Skin epidermis (tissue), 12 donors: ENCODE results near the gene OR52E5.

ENCODE experiments used
- H3K27ac ChIP-seq, 21 experiments: fragments of 200-600 bp; sonication (generic) in 11 of 21; one replicate each; pipeline ENCODE4 v1.5.0; 2020; ENCODE audit warnings: mild to moderate bottlenecking in 3 of 21, inconsistent platforms in 2 of 21, moderate library complexity in 2 of 21
- H3K4me3 ChIP-seq, 7 experiments: fragments of 200-600 bp; sonication (generic) in 2 of 7; one replicate each; pipeline ENCODE4 v1.5.0; 2020; ENCODE audit warnings: inconsistent platforms in 2 of 7, mild to moderate bottlenecking in 2 of 7, moderate library complexity in 1 of 7

The OR52E5 gene

DNA sequence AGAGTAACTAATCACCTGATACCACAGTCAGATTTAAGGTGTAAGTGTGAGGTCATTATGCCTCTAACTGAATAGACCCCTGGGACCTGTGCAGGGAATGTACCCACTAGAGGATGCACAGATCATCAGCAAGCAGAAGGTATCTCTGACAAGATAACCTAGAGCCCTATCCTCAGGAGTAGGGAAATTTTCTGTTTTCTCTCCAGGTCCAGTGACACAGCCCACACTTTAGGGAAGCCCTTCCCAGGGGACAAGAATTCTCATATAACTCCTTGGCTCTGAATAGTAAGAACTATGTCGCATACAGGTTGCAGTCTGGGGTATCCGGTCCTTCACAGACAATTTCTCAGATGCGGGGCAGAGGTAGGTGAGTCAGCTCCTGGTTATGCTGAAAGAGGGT lies at the start of gene OR52E5:
TSS of gene OR52E5 (plus strand) at position 301 of the 400 bp plus-strand sequence. CDS start 7,569 bp downstream, outside the sequence.
- Histone ChIP-seq H3K4me3 (no peak within 1 kb of the TSS), H3K27ac (no peak within 1 kb of the TSS)

DNA sequence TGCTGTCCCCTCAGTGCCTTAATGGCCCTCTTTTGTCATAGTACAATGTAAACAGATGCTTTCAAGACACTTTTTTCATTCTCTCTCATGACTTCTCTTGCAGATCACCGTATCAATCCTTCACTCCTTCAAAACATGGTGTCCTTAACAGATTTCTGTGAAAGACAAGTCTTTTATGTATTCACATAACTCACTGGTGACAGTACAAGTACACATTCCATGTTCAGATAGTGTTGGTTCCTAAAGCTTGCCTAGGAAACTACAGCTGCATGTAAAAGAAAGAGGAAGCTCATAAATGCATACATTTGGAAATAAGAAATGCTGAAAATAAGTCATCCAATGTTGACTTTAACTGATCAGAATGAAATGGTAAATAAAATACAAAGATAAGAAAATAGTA lies 46.3 kb upstream of the OR52E5 start:
- no peak overlapping the region for H3K27ac ChIP-seq
- no peak overlapping the region for H3K4me3 ChIP-seq

DNA sequence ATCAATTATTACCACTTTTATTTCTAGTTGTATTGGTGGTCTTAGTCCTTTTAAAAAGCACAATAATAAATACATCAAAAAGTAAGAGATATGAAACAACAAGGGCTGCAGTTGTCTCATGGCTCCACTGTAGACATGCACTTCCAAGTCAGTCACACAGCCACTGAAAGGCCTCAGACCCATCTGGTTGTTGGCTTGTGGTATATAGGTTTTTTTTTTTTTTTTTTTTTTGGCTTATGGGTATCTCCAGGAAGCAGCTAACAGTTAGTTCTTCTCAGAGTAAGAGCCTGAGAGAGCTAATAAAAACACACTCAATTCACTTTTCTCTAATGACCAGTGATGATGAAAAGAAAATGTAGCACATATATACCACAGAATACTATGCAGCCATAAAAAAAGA lies 45.3 kb upstream of the OR52E5 start:
- H3K4me3 ChIP-seq = no peak overlapping the region
- no peak overlapping the region for H3K27ac ChIP-seq

DNA sequence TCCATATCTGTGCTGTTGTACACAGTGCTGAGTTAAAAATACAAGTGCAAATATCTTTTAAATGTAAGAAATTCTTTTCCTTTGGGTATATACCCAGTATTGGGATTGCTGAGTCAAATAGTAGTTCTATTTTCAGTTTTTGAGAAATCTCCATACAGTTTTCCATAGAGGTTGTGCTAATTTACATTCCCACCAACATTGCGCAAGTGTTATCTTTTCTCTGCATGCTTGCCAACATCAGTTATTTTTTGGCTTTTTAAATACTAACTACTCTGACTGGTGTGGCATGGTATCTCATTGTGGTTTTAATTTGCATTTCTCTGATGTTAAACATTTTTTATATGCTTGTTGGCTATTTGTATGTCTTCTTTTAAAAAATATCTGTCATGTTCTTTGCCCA lies 42.0 kb upstream of the OR52E5 start:
- no peak overlapping the region for H3K4me3 ChIP-seq
- no peak overlapping the region for H3K27ac ChIP-seq

DNA sequence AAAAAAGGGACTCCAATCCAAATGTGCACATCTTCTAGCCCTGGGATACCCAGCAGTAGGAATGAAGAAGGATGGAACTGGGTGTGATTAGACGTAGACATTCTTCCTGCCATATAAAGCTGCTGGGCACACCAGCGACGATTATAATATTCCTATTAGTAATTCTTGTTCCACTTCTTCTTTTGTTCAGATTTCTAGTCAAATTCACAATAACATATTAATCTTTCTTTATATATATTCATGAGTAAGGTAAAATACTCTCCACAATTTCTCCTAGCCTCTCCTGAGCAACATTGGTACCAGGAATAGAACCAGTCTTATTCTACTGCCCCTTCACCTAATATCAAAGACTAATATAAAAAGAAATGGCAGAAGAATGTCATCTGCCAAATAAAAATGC lies 35.4 kb upstream of the OR52E5 start, which contains the start of gene OR52E8:
TSS of gene OR52E8 (minus strand) at position 101 of the 400 bp plus-strand sequence. CDS start at position 101, 0 bp downstream.
- Histone ChIP-seq H3K4me3 (no peak within 1 kb of the TSS), H3K27ac (no peak within 1 kb of the TSS)

DNA sequence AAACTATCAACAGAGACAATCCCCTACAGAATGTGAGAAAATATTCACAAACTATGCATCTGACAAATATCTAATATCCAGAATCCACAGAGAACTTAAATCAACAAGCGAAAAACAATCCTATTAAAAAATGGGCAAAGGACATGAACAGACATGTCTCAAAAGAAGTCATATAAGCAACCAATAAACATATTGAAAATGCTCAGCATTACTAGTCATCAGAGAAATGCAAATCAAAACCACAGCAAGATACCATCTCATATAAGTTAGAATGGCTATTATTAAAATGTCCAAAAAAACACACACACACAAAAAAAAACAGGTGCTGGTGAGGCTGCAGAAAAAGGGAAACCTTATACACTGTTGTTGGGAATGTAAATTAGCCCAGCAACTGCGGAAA lies 27.2 kb upstream of the OR52E5 start:
- H3K4me3 ChIP-seq = no peak overlapping the region
- no peak overlapping the region for H3K27ac ChIP-seq

DNA sequence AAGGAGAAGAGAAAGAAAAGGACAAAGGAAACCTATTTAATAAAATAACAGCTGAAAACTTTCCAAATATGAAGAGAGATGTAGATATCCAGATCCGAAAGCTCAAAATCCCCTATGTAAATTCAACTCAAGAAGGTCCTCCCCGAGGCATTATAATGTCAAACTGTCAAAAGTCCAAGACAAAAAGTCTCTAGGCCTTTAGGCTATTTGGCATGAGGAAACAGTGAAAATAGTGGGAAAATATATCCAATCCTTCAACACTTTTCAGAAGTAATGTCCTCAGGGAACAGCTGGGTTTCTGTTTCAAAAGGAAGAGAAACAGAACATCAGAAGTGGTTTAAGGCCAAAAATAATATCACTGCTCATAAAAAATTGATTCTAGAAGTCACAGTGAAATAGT lies 14.4 kb upstream of the OR52E5 start:
- H3K27ac ChIP-seq = no peak overlapping the region
- H3K4me3 ChIP-seq = no peak overlapping the region

DNA sequence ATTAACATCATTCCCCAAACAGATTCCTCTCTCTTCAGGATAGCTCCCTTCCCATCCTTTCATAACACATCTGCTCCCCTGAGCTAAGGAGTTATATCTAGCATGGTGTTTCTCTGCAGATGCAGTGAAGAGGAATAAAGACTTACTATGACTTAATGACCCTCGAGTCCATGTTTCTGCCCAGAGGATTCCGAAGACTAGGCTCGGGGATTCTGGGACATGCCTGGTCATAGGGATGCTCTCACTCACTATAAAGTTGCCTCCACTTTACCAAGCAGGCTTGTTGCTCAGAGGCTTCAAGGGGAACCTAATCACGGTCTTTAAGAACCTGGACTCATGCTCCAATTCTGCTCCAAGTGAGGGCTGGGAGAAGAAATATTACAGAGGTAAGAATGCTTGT lies 12.7 kb upstream of the OR52E5 start, which contains the start of gene OR52E4:
TSS of gene OR52E4 (plus strand) at position 301 of the 400 bp plus-strand sequence. CDS start 3,664 bp downstream, outside the sequence.
- Histone ChIP-seq H3K4me3 (no peak within 1 kb of the TSS), H3K27ac (no peak within 1 kb of the TSS)

DNA sequence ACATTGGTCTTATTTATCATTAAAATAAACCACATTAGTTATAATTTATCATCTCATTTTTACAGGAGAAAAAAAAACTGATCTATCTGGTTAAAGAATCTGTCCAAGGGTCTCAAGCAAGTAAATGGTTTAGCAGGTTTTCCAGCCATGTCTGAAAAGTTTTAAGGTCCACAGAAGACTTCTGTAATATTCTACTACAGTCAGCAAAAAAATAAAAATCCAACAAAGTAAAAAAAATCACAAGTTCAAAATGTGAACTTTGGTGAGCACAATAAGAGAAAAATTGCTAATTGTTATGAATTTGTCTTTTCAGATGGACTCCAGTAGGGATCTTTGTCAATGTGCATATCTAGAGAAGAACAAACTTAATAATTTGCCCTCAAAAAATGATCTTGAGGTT lies 11.3 kb upstream of the OR52E5 start:
- Histone ChIP-seq H3K4me3 (no peak overlapping the region), H3K27ac (no peak overlapping the region)

DNA sequence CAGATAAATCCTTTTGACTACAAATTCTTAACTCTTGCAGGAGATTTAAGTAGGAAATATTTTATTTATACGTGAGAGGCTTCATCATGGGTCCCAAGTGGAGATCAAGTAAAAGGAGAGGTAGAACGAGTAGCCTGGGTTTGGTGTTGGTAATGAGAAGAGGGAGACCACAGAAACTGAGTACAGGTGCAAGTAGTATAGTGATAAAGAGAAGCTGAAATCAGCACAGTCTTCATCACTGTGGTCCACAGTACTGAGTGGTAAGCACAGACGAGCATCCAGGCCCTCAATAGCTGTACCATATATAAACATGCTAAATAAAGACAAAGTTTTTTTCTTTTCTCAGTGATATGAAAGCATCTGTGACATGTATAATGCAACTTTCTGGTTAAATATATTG lies 5.8 kb upstream of the OR52E5 start:
- Histone ChIP-seq H3K4me3 (no peak overlapping the region), H3K27ac (no peak overlapping the region)

DNA sequence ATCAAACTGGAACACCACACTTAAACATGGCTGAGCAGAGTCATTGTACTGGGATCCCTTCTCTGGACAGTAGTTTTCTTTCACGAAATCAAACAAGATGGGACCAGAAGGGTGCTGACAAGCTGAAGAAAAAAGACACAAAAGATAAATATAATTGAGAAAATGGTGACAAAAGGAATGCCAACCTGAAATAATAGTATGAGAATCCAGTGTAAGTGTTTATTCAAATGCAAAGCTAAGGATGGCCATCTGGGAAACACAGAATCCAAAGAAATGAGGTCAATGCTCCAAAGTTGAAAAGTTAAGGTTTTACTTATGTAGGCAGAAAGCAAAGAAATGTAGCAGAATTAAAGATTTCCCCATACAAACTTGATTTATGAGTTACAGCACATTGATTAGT lies 5.3 kb upstream of the OR52E5 start:
- no peak overlapping the region for H3K4me3 ChIP-seq
- no peak overlapping the region for H3K27ac ChIP-seq

DNA sequence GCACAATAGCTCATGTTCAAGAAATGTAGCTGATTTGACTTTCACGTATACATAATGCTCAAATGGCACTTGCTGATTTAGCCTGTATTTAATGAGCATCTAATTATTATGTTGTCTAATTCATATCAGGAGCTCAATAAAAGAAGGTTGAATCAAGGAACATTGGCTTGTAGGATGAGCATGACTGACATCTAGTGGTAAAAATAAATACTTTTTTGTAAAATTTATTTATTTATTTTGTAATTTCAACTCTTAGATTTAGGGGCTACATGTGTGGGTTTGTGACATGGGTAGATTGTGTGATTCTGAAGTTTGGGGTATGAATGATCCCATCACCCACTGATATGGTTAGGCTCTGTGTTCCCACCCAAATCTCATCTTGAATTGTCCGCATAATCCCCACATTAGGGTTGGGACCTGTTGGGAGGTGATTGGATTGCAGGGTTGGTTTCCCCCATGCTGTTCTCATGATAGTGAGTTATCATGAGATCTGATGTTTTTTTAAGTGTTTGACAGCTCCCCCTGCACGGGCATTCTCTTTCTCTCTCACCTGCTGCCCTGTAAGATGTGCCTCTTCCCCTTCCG lies 1.7 kb upstream of the OR52E5 start:
- Histone ChIP-seq H3K27ac (no peak overlapping the region), H3K4me3 (no peak overlapping the region)

DNA sequence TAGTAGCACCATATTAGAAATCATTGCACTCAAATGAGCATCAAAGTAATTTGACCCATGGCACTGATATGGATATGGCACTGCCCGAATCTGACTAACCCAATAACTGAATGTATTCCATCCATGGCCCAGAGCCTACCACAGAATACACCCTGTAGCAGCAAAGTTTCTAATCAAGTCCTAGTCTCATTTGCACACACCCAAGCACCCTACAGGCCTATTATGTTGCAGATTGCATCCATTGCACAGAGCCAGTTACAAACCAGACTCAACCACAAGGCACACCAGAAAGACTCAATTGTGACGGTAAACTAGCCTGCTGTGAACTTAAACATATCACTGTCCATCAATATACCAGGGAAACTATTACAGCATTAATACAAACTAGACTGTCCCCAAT lies 6.5 kb downstream of the OR52E5 start:
- Histone ChIP-seq H3K4me3 (no peak overlapping the region), H3K27ac (no peak overlapping the region)

DNA sequence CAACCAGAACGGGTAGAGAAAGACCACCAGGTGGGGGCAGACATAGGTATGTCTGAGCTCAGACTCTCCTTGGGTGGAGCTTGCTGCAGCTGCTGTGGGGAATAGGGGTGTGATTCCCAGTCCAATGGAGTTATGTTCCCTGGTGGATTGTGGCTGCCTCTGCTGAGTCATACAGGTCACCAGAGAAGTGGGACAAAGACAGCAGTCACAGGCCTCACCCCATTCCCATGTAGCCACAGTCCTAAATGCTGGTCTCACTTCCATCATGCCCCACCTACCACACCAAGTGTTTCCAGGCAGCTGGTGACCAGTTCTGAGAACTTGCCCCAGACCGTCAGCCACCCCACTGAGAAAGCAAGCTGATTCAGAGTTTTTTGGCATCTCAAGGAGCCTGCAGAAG lies 17.5 kb downstream of the OR52E5 start:
- Histone ChIP-seq H3K27ac (no peak overlapping the region), H3K4me3 (no peak overlapping the region)

DNA sequence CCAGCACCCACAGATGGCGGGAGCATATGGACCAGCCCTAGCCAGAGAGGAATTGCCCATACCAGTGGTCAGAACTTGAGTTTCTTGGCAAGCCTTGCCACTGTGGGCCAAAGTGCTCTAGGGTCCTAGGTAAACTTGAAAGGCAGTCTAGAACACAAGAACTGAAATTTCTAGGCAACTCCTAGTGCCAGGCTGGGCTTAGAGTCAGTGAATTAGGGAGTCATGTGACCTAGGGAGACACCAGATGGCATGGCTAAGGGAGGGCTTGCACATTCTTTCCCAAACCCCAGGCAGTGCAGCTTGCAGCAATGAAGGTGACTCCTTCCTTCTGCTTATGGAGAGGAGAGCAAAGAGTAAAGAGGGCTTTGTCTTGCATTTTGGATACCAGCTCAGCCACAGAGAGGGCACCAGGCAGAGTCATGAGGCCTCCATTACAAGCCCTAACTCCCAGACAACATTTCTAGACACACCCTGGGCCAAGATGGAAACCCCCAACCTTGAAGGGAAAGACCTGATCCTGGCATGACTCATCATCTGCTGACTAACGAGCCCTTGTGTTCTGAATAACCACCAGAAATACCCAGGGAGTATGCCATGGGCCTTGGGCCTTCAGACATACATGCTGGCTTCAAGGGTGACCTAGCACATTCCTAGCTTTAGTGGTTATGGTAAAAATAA lies 29.9 kb downstream of the OR52E5 start:
- Histone ChIP-seq H3K4me3 (no peak overlapping the region), H3K27ac (no peak overlapping the region)

DNA sequence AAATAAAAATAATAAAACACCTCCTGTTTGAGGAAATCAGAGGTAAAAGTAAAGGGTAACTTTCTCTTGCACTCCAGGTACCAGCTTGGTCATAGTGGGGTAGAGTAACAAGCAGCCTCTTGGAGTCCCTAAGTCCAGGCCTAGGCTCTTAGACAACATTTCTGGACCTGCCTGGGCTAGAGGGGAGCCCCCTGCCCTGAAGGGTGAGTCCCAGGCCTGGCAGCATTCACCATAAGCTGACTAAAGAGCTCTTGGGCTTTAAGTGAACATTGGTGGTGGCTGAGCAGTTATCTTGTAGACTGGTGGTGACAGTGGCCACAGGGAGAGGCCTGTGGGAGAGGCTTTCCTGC lies 30.4 kb downstream of the OR52E5 start:
- H3K4me3 ChIP-seq = no peak overlapping the region
- H3K27ac ChIP-seq = no peak overlapping the region

DNA sequence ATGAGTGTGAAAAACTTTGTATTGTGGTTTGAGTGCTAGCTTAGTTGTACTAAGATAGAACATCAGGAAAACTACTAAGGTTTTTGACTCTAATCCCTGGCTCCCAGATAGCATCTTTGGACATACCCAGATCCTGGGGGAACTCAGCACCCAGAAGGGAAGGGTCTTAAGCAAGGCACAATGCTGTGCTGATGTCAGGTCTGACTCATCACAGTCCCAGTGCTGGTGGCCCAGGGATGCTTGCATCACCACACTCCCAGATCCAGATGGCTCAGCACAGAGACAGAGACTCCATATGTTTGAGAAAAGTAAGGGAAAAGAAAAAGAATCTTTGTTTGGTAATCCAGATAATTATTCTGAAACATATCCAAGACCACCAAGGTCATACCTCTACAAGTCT lies 30.8 kb downstream of the OR52E5 start:
- H3K27ac ChIP-seq = no peak overlapping the region
- H3K4me3 ChIP-seq = no peak overlapping the region

DNA sequence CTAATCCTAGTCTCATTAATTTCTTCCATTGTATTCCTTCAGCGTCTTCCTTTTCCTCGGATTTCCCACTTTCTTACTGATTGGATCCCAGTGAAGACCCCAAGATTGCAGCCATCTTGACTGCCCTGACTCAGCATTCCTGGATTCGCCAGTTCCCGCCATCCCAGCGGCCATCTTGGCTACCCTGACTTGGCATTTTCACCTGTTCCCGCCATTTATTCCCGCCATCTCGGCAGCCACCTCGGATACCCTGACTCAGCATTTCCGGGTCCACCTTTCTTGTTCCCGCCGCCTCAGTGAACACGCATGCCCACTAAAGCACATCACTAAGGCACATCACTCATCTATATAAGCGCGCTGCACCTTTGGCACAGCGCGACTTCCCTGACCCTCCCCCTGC lies 35.3 kb downstream of the OR52E5 start:
- no peak overlapping the region for H3K27ac ChIP-seq

DNA sequence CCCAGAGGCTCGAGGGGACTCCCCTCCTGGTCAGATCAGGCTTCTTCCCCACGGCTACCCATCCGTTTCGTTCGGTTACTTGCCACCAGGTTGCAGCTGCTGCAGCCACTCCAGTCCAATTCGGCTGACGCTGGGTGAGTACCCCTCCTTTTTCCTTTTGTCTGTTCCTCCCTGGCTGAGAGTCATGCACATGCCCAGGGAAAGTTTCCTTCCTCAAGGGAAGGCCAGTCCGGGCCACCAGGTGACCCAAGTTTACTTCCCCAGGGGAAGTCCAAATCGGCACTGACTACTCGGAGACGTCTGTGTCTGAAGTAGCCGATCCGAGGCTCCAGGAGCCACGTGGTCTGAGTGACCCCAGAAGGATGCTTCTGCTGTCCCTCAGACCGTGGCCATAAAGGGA lies 35.8 kb downstream of the OR52E5 start:
- Histone ChIP-seq H3K27ac (no peak overlapping the region), H3K4me3 (peak overlapping the region in 1 of 7 experiments; percentile 12)

More for the DNA sequence above, 35.3 kb downstream of the OR52E5 start:
- no peak overlapping the region for H3K4me3 ChIP-seq

DNA sequence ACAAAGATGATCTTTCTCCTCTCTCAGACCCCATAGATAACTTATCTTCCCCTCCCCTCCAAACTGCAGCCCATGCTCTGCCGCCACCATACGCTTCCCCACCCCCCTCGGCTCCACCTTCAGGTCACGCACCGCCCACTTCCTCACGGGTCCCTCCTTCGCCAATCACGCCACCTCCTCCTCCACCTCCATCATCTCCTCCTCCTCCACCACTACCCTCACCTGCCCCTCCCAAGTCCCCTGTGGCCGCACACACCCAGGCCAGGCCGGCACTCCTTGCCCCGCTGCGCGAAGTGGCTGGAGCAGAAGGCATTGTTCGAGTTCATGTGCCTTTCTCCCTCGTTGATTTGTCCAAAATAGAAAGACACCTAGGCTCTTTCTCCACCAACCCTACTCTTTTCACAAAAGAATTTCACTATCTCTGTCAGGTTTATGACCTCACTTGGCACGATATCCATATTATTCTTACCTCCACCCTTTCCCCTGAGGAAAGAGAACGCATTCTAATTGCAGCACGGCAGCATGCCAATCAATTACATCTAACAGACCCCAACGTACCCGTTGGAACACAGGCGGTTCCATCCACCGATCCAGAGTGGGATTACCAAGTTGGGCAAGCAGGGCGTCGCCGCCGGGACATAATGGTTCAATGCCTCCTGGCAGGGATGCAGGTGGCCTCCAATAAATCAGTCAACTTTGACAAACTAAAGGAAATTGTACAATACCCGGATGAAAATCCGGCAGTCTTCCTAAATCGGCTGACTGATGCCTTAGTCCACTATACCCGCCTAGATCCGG lies 36.8 kb downstream of the OR52E5 start:
- Histone ChIP-seq H3K4me3 (peak overlapping the region in 1 of 7 experiments; percentile 12), H3K27ac (no peak overlapping the region)

DNA sequence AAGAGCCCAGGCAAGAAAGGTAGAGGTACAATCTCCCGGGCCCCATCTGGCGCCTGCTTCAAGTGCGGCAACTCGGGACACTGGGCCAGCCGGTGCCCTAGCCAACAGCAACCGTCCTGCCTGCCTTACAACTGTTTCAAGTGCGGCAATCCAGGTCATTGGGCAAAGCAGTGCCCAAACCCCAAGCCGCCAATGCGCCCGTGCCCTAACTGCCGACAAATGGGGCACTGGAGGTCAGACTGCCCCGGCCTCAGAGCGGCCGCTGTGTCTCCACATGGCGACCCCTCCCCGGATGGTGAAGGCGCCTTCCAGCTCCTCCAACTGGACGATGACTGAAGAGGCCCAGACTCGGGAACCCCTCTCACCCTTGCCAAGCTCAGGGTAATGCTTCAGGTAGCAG lies 37.6 kb downstream of the OR52E5 start:
- no peak overlapping the region for H3K27ac ChIP-seq
- H3K4me3 ChIP-seq = no peak overlapping the region
